ENCODE data around the gene OR10X1. TPM values are rescaled to one million over a fixed set of nuclear protein-coding genes. Genes with fewer than 3 reads are reported as not detected.

OR10X1 gene
- not detected in 5 replicates for total RNA-seq (2022; extraction: Qiagen RNA extraction)

GRCh38 chr1:158579733-158580132, at the start of gene OR10X1:
OR10X1 (minus strand) TSS chr1:158579899; CDS start chr1:158579899, 0 bp downstream.

GRCh38 chr1:158604968-158605367, 25.3 kb upstream of the OR10X1 start, which contains the start of gene OR10Z1:
OR10Z1 (plus strand) TSS chr1:158605268; CDS start chr1:158606439, 1,171 bp downstream.

GRCh38 chr1:158570480-158570879, 9.2 kb downstream of the OR10X1 start, which contains the start of gene OR6P1:
OR6P1 (minus strand) TSS chr1:158570580; CDS start chr1:158563604, 6,976 bp downstream.

GRCh38 chr1:158554352-158554751, 25.3 kb downstream of the OR10X1 start, which contains the start of gene OR6Y1:
OR6Y1 (minus strand) TSS chr1:158554405; CDS start chr1:158548105, 6,300 bp downstream.

Other genes starting within 250 kb of the OR10X1 start
- gene CD1B, start 248.4 kb downstream of the OR10X1 start, total RNA-seq (2022; extraction: Qiagen RNA extraction): not detected in 5 replicates
- gene CD1E, start 226.0 kb downstream of the OR10X1 start, total RNA-seq (2022; extraction: Qiagen RNA extraction): not detected in 5 replicates
- not detected in 5 replicates for gene OR10T2, start 180.4 kb downstream of the OR10X1 start, total RNA-seq (2022; extraction: Qiagen RNA extraction)
- not detected in 5 replicates for gene OR10K2, start 153.7 kb downstream of the OR10X1 start, total RNA-seq (2022; extraction: Qiagen RNA extraction)
- not detected in 5 replicates for gene OR10K1, start 118.1 kb downstream of the OR10X1 start, total RNA-seq (2022; extraction: Qiagen RNA extraction)
- not detected in 5 replicates for gene OR10R2, start 107.7 kb downstream of the OR10X1 start, total RNA-seq (2022; extraction: Qiagen RNA extraction)
- gene OR6Y1, start 25.5 kb downstream of the OR10X1 start, total RNA-seq (2022; extraction: Qiagen RNA extraction): not detected in 5 replicates
- not detected in 5 replicates for gene OR6P1, start 9.3 kb downstream of the OR10X1 start, total RNA-seq (2022; extraction: Qiagen RNA extraction)
- not detected in 5 replicates for gene OR10Z1, start 25.4 kb upstream of the OR10X1 start, total RNA-seq (2022; extraction: Qiagen RNA extraction)
- not detected in 5 replicates for gene SPTA1, start 106.8 kb upstream of the OR10X1 start, total RNA-seq (2022; extraction: Qiagen RNA extraction)
- not detected in 5 replicates for gene OR6K2, start 120.8 kb upstream of the OR10X1 start, total RNA-seq (2022; extraction: Qiagen RNA extraction)
- gene OR6K3, start 140.8 kb upstream of the OR10X1 start, total RNA-seq (2022; extraction: Qiagen RNA extraction): not detected in 5 replicates
- gene OR6K6, start 174.8 kb upstream of the OR10X1 start, total RNA-seq (2022; extraction: Qiagen RNA extraction): not detected in 5 replicates
- gene OR6N1, start 192.3 kb upstream of the OR10X1 start, total RNA-seq (2022; extraction: Qiagen RNA extraction): not detected in 5 replicates
- gene OR6N2, start 201.3 kb upstream of the OR10X1 start, total RNA-seq (2022; extraction: Qiagen RNA extraction): not detected in 5 replicates